Duodenal mucosa (tissue), 2 donors: ENCODE data around the gene ARHGAP9.
"Not testable (repeated sequence)": the region's sequence is repeated elsewhere in the genome, so short reads cannot be mapped to it uniquely, and the experiment has no call there.

Source experiments
- H3K27ac ChIP-seq: one replicate; pipeline ENCODE4 v1.7.0; 2013; ENCODE audit warnings: low read depth, low read length
- H3K27me3 ChIP-seq, 2 donors: one replicate each; pipeline ENCODE4 v1.7.0; 2013; ENCODE audit warnings: low read length in 2 of 2, control low read depth in 1 of 2; ENCODE audit not compliant: insufficient read depth in 2 of 2, control insufficient read depth in 1 of 2
- H3K36me3 ChIP-seq, 2 donors: one replicate each; pipeline ENCODE4 v1.7.0; 2013; ENCODE audit warnings: low read length in 2 of 2, control low read depth in 1 of 2; ENCODE audit not compliant: insufficient read depth in 2 of 2, control insufficient read depth in 1 of 2
- H3K4me1 ChIP-seq, 2 donors: one replicate each; pipeline ENCODE4 v1.7.0; 2013; ENCODE audit warnings: low read length in 2 of 2, control low read depth in 1 of 2; ENCODE audit not compliant: insufficient read depth in 2 of 2, control insufficient read depth in 1 of 2
- H3K4me3 ChIP-seq, 2 donors: one replicate each; pipeline ENCODE4 v1.7.0; 2013; ENCODE audit warnings: low read length in 2 of 2, low read depth in 1 of 2
- H3K9ac ChIP-seq, 2 donors: one replicate each; pipeline ENCODE4 v1.7.0; 2013; ENCODE audit warnings: low read length in 2 of 2, low read depth in 1 of 2
- H3K9me3 ChIP-seq, 2 donors: one replicate each; pipeline ENCODE4 v1.7.0; 2013; ENCODE audit warnings: low read length in 2 of 2, control low read depth in 1 of 2; ENCODE audit not compliant: control insufficient read depth in 1 of 2

Gene ARHGAP9

DNA sequence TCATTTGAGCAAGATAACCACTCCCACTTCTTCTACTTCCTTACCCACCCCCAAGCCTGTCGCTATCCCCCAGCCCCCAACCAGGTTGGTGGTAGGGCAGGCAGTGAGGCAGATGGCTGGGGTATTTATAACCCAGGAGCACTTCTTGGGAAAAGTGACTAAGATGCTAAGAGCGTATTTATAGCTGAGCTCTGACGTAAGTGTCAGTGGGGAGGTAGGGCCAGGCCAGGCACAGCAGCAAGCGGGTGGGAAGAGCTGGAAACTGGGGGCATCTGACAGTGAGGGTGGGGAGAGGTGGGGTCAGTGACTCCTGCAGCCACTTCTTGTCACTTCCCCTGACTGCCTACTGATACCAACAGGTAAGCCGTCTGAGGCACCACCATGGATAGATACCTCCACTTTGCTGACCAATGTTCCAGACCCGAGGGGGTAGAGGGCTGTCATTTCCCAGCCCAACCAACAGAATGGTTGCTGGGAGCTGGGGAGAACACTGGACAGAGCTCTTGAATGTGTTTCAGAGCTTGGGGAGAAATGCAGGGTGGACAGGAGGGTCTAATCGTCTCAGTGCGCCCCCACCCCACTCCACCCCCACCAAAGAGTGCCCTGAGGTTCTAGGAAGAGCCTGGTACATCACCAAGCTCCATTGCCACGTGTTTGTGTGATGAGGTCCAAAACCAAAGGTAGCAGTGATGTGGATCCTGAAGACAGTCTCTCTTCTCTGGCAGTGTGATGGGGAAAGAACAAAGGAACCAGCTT is 27.3 kb downstream of the ARHGAP9 start:
- no peaks in the 10 kb centered on the region for H3K9me3 ChIP-seq
- H3K4me1 ChIP-seq: peaks cover 7 to 10% of the 10 kb centered on the region in 2 donors
- no peak overlapping the region for H3K4me3 ChIP-seq
- no peak overlapping the region for H3K27ac ChIP-seq
- H3K9ac ChIP-seq: no peak overlapping the region
- peaks cover 0 to 2% of the 10 kb centered on the region in 2 donors for H3K27me3 ChIP-seq
- no peaks in the 10 kb centered on the region for H3K36me3 ChIP-seq

DNA sequence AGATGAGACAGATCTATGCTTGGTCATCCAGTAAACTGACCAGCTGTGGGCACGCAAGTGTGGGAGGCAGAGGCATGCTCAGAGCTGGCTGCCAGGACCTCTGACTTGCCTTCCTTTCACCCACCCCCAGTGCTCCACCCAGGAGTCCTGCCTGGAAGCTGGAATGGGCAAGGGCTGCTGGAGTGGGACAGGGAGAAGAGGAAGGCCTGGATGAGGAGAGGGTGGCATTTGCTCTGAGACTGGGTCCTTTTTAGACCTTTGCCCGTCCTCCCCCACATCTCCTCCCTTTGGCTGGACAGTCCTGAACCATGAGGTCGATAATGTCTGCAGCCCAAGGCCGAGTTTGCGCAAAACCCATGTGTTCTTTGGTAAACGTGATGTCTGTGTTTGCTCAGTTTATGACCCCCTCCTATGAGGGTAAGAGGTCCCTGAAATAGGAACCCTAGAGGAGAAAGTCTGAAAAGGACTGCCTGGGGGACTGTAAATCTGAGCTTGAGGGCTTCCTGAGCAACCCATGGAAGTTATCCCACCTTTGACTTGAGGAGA is 28.4 kb downstream of the ARHGAP9 start:
- H3K27ac ChIP-seq: no peak overlapping the region

DNA sequence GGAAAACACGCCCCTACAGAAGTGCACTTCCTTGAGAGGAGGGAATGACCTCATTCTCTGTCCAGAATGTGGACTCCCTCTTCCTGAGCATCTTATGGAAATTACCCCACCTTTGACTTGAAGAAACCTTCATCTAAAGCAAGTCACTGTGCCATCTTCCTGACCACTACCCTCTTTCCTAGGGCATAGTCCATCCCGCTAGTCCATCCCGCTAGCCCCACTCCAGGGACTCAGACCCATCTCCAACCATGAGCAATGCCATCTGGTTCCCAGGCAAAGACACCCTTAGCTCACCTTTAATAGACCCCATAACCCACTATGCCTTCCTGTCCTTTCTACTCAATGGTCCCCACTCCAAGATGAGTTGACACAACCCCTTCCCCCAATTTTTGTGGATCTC is 29.6 kb downstream of the ARHGAP9 start:
- no peak overlapping the region for H3K4me3 ChIP-seq
- H3K27ac ChIP-seq: no peak overlapping the region
- no peaks in the 10 kb centered on the region for H3K9me3 ChIP-seq
- H3K9ac ChIP-seq: no peak overlapping the region
- no peaks in the 10 kb centered on the region for H3K36me3 ChIP-seq
- H3K27me3 ChIP-seq: peaks cover 0 to 2% of the 10 kb centered on the region in 2 donors
- H3K4me1 ChIP-seq: no peaks in the 10 kb centered on the region

More for the DNA sequence above, 28.4 kb downstream of the ARHGAP9 start:
- H3K9ac ChIP-seq: no peak overlapping the region
- no peaks in the 10 kb centered on the region for H3K36me3 ChIP-seq
- peaks cover 0 to 2% of the 10 kb centered on the region in 2 donors for H3K27me3 ChIP-seq
- peaks cover 7 to 10% of the 10 kb centered on the region in 2 donors for H3K4me1 ChIP-seq
- H3K9me3 ChIP-seq: no peaks in the 10 kb centered on the region
- H3K4me3 ChIP-seq: no peak overlapping the region

DNA sequence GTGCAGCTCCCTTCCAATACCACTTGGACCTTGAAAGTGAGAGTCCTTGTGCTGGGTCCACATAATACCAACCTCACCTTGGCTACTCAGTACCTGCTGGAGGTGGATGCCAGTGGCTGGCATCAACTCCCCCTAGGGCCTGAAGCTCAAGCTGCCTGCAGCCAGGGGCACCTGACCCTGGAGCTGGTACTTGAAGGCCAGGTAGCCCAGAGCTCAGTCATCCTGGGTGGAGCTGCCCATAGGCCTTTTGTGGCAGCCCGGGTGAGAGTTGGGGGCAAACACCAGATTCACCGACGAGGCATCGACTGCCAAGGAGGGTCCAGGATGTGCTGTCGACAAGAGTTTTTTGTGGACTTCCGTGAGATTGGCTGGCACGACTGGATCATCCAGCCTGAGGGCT is 30.3 kb downstream of the ARHGAP9 start:
- Histone ChIP-seq H3K9me3 (no peaks in the 10 kb centered on the region), H3K27ac (no peak overlapping the region), H3K27me3 (peaks cover 0 to 2% of the 10 kb centered on the region in 2 donors), H3K9ac (no peak overlapping the region), H3K4me1 (no peaks in the 10 kb centered on the region), H3K36me3 (no peaks in the 10 kb centered on the region), H3K4me3 (no peak overlapping the region)

DNA sequence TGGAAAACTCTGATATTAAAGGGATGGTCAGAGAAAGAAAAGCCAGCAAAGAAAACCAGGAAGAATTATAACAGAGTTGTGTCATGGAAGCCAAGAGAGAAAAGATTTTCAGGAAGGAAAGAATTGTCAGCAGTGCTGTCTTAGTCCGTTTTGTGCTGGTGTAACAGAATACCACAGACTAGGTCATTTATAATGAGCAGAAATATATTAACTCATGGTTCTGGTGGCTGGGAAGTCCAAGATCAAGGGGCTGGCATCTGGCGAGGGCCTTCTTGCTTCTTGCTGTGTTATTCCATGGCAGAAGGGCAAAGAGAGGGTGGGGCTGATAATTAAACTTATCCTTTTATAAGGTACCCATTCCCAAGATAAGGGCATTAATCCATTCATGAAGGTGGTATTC is 31.0 kb downstream of the ARHGAP9 start:
- no peak overlapping the region for H3K27ac ChIP-seq
- no peaks in the 10 kb centered on the region for H3K4me1 ChIP-seq
- no peaks in the 10 kb centered on the region for H3K36me3 ChIP-seq
- H3K9ac ChIP-seq: no peak overlapping the region
- no peaks in the 10 kb centered on the region for H3K9me3 ChIP-seq
- H3K27me3 ChIP-seq: peaks cover 0 to 2% of the 10 kb centered on the region in 2 donors
- no peak overlapping the region for H3K4me3 ChIP-seq

DNA sequence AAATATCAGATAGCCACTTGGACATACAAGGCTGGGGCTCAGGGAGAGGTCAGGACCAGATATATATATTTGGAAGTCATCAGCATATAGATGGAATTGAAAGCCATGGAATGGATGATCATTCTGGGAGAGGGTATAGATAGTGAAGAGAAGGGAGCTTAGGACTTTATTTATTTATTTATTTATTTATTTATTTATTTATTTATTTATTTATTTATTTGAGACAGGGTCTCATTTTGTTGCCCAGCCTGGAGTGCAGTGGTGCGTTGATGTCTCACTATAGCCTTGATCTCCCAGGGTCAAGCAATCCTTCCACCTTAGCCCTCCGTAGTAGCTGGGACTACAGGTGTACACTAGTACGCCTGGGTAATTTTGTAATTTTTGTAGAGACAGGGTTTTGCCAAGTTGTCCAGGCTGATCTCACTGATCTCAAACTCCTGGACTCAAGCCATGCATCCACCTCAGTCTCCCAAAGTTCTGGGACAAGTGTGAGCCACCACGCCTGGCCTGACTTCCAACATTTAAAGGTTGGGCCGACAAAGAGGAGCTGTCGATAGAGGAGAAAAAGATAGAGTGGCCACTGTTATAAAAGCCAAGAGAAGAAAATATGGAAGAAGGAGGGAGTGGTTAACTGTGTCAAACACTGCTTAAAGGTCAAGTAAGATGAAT is 33.2 kb downstream of the ARHGAP9 start:
- Histone ChIP-seq H3K27ac (no peak overlapping the region), H3K36me3 (no peaks in the 10 kb centered on the region), H3K9me3 (no peaks in the 10 kb centered on the region), H3K4me1 (no peaks in the 10 kb centered on the region), H3K4me3 (no peak overlapping the region), H3K9ac (no peak overlapping the region), H3K27me3 (peaks cover 0 to 2% of the 10 kb centered on the region in 2 donors)

DNA sequence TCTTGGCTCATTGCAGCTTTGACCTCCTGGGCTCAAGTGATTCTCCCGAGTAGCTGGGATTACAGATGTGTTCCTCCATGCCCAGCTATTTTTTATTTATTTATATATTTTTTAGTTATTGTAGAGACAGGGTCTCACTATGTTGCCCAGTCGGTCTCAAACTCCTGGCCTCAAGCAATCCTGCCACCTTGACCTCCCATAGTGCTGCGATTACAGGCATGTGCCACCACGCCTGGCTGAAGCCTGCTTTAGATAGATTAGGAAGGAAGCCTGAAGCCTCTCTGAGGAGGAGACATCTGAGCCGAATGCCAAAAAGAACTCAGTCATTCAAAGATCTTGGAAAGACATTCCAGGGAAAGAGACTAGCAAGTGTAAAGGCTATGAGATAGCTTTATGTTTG is 34.9 kb downstream of the ARHGAP9 start:
- Histone ChIP-seq H3K27ac (no peak overlapping the region), H3K36me3 (no peaks in the 10 kb centered on the region), H3K9me3 (no peaks in the 10 kb centered on the region), H3K9ac (no peak overlapping the region), H3K4me3 (no peak overlapping the region), H3K4me1 (no peaks in the 10 kb centered on the region), H3K27me3 (no peaks in the 10 kb centered on the region)

DNA sequence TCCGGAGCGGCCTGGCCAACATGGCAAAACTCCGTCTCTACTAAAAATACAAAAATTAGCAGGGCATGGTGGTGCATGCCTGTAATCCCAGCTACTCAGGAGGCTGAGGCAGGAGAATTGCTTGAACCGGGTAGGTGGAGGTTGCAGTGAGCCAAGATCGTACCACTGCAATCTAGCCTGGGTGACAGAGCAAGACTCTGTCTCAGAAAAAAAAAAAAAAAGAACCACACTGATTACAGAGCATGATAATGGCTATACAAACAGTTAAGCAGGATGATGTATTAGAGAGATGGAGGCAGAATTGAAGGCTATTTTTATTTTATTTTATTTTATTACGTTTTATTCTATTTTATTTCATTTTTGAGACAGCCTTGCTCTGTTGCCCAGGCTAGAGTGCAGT is 35.3 kb downstream of the ARHGAP9 start:
- H3K27me3 ChIP-seq, H3K27ac ChIP-seq, H3K9me3 ChIP-seq, H3K4me1 ChIP-seq, H3K4me3 ChIP-seq, H3K36me3 ChIP-seq, H3K9ac ChIP-seq: not testable (repeated sequence)

DNA sequence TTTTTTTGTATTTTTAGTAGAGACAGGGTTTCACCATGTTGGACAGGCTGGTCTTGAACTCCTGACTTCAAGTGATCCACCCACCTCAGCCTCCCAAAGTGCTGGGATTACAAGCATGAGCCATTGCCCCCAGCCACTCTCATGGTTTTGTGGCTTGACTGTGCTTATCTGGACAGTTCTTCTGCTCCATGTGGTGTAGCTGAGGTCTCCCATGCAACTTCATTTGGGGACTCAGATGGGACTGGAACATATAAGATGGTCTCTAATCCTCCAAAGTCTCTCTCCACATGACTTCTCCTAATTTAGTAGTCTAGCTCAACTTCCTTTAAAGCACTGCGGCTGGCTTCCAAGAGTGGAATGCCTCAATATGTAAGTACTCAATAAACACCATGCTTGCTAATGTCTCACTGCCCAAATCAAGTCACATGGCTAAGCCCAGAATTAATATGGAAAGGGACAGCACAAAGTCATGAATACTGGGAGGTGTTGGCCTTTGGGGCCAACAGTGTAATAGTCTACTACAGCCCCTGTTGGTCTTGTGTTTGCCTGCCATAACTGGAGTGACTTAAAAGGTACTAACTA is 37.7 kb downstream of the ARHGAP9 start:
- H3K4me3 ChIP-seq: no peak overlapping the region
- no peaks in the 10 kb centered on the region for H3K36me3 ChIP-seq
- no peak overlapping the region for H3K27ac ChIP-seq
- H3K27me3 ChIP-seq: no peaks in the 10 kb centered on the region
- H3K9ac ChIP-seq: no peak overlapping the region
- H3K9me3 ChIP-seq: no peaks in the 10 kb centered on the region
- H3K4me1 ChIP-seq: no peaks in the 10 kb centered on the region

DNA sequence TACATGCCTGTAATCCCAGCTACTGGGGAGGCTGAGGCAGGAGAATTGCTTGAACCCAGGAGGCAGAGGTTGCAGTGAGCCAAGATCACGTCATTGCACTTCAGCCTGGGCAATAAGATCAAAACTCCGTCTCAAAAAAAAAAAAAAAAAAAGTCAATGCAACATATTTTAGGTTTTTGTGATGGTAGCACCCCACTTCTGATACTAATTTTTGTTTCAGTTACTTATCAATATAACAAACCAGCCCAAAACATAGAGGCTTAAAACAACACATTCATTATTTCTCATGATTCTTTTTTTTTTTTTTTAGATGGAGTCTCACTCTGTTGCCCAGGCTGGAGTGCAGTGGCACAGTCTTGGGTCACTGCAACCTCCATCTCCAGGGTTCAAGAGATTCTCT is 38.3 kb downstream of the ARHGAP9 start:
- H3K4me1 ChIP-seq, H3K27ac ChIP-seq, H3K9ac ChIP-seq, H3K4me3 ChIP-seq, H3K9me3 ChIP-seq, H3K36me3 ChIP-seq, H3K27me3 ChIP-seq: not testable (repeated sequence)
